ENCODE measurements around the gene CD53.

Gene CD53

GRCh38 chr1:110893908-110894490 is 21.1 kb downstream of the CD53 start:
- no peak for ATAC-seq (ENCODE audit: insufficient read depth, low read depth)
- Histone ChIP-seq H2AFZ (ENCODE audit: low read depth, low read length) (no peak overlapping the region), H3K4me2 (ENCODE audit: insufficient read depth, low read length) (no peak overlapping the region), H3K9ac (ENCODE audit: low read depth, low read length) (no peak overlapping the region), H3K4me1 (ENCODE audit: insufficient read depth, low read length) (peaks cover 25% of the 10 kb centered on the region), H3K4me3 (ENCODE audit: low read depth in 1 of 2, low read length in 2 of 2) (no peak overlapping the region), H3K27me3 (ENCODE audit: insufficient read depth, low read length, poor library complexity) (no peaks in the 10 kb centered on the region), H3K27ac (ENCODE audit: low read length) (no peak overlapping the region), H3K79me2 (ENCODE audit: insufficient read depth, low read length) (peaks cover 36% of the 10 kb centered on the region), H3K9me3 (ENCODE audit: insufficient read depth, low read length, severe bottlenecking) (no peaks in the 10 kb centered on the region), H3K36me3 (ENCODE audit: insufficient read depth, low read length) (peaks cover 74% of the 10 kb centered on the region), H4K20me1 (ENCODE audit: insufficient read depth, low read length) (no peaks in the 10 kb centered on the region; the same call in 1 of the 2 replicates)
- DNase-seq: no peak
- TF ChIP-seq CTCF (IDR thresholded peaks at IDR 0.05; ENCODE audit: borderline replicate concordance, extremely low read depth, low read length, poor library complexity, severe bottlenecking): no peak
- TF ChIP-seq EZH2 (IDR thresholded peaks at IDR 0.05; ENCODE audit: borderline replicate concordance, low read depth, low read length, severe bottlenecking): no peak

- peak; percentile 90 for ATAC-seq (ENCODE audit: insufficient read depth, low read depth)
- peaks cover 88% of the 10 kb centered on the region for H3K36me3 ChIP-seq (ENCODE audit: insufficient read depth, low read length)
- H3K4me2 ChIP-seq (ENCODE audit: insufficient read depth, low read length): no peak overlapping the region
- peaks cover 25% of the 10 kb centered on the region for H3K4me1 ChIP-seq (ENCODE audit: insufficient read depth, low read length)
- peak overlapping the region; percentile 42 for H3K27ac ChIP-seq (ENCODE audit: low read length)
- no peak overlapping the region for H2AFZ ChIP-seq (ENCODE audit: low read depth, low read length)
- no peak for TF ChIP-seq CTCF (IDR thresholded peaks at IDR 0.05; ENCODE audit: borderline replicate concordance, extremely low read depth, low read length, poor library complexity, severe bottlenecking)
- TF ChIP-seq EZH2 (IDR thresholded peaks at IDR 0.05; ENCODE audit: borderline replicate concordance, low read depth, low read length, severe bottlenecking): no peak
- peaks cover 20% of the 10 kb centered on the region; the same call in 1 of the 2 replicates for H3K79me2 ChIP-seq (ENCODE audit: insufficient read depth, low read length)
- no peaks in the 10 kb centered on the region for H4K20me1 ChIP-seq (ENCODE audit: insufficient read depth, low read length)
- no peaks in the 10 kb centered on the region for H3K27me3 ChIP-seq (ENCODE audit: insufficient read depth, low read length, poor library complexity)
- H3K4me3 ChIP-seq (ENCODE audit: low read depth in 1 of 2, low read length in 2 of 2): no peak overlapping the region
- H3K9me3 ChIP-seq (ENCODE audit: insufficient read depth, low read length, severe bottlenecking): no peaks in the 10 kb centered on the region
- H3K9ac ChIP-seq (ENCODE audit: low read depth, low read length): no peak overlapping the region
- peak; percentile 20 for DNase-seq
Measured at GRCh38 chr1:110896090-110896489, 23.1 kb downstream of the CD53 start.

- no peak overlapping the region for H3K27ac ChIP-seq (ENCODE audit: low read length)
- ATAC-seq (ENCODE audit: insufficient read depth, low read depth) (peak; percentile 25; the same call in 1 of the 3 replicates), DNase-seq (no peak)
- no peak overlapping the region for H3K4me2 ChIP-seq (ENCODE audit: insufficient read depth, low read length)
- H3K9me3 ChIP-seq (ENCODE audit: insufficient read depth, low read length, severe bottlenecking): no peaks in the 10 kb centered on the region
- H4K20me1 ChIP-seq (ENCODE audit: insufficient read depth, low read length): no peaks in the 10 kb centered on the region
- no peaks in the 10 kb centered on the region for H3K27me3 ChIP-seq (ENCODE audit: insufficient read depth, low read length, poor library complexity)
- H3K36me3 ChIP-seq (ENCODE audit: insufficient read depth, low read length): peaks cover 73% of the 10 kb centered on the region
- H2AFZ ChIP-seq (ENCODE audit: low read depth, low read length): no peak overlapping the region
- no peak overlapping the region for H3K4me3 ChIP-seq (ENCODE audit: low read depth in 1 of 2, low read length in 2 of 2)
- TF ChIP-seq EZH2 (IDR thresholded peaks at IDR 0.05; ENCODE audit: borderline replicate concordance, low read depth, low read length, severe bottlenecking): no peak
- peaks cover 9% of the 10 kb centered on the region; the same call in 1 of the 2 replicates for H3K79me2 ChIP-seq (ENCODE audit: insufficient read depth, low read length)
- no peak overlapping the region for H3K9ac ChIP-seq (ENCODE audit: low read depth, low read length)
- H3K4me1 ChIP-seq (ENCODE audit: insufficient read depth, low read length): peaks cover 25% of the 10 kb centered on the region
Measured at GRCh38 chr1:110897681-110898080, 24.7 kb downstream of the CD53 start.

- peaks cover 64% of the 10 kb centered on the region for H3K36me3 ChIP-seq (ENCODE audit: insufficient read depth, low read length)
- 0 out of 2 replicates have a peak, but pooled peaks cover 3% of the 10 kb centered on the region for H3K79me2 ChIP-seq (ENCODE audit: insufficient read depth, low read length)
- no peak overlapping the region for H3K9ac ChIP-seq (ENCODE audit: low read depth, low read length)
- H3K4me2 ChIP-seq (ENCODE audit: insufficient read depth, low read length): no peak overlapping the region
- no peaks in the 10 kb centered on the region for H3K27me3 ChIP-seq (ENCODE audit: insufficient read depth, low read length, poor library complexity)
- ATAC-seq (ENCODE audit: insufficient read depth, low read depth): 0 out of 3 replicates have a peak, but pooled peaks have one; percentile 15
- DNase-seq: no peak
- H4K20me1 ChIP-seq (ENCODE audit: insufficient read depth, low read length): no peaks in the 10 kb centered on the region
- TF ChIP-seq CTCF (IDR thresholded peaks at IDR 0.05; ENCODE audit: borderline replicate concordance, extremely low read depth, low read length, poor library complexity, severe bottlenecking): no peak
- TF ChIP-seq EZH2 (IDR thresholded peaks at IDR 0.05; ENCODE audit: borderline replicate concordance, low read depth, low read length, severe bottlenecking): no peak
- H3K4me3 ChIP-seq (ENCODE audit: low read depth in 1 of 2, low read length in 2 of 2): no peak overlapping the region
- peaks cover 22% of the 10 kb centered on the region for H3K4me1 ChIP-seq (ENCODE audit: insufficient read depth, low read length)
- H3K27ac ChIP-seq (ENCODE audit: low read length): no peak overlapping the region
- no peaks in the 10 kb centered on the region for H3K9me3 ChIP-seq (ENCODE audit: insufficient read depth, low read length, severe bottlenecking)
- H2AFZ ChIP-seq (ENCODE audit: low read depth, low read length): no peak overlapping the region
Measured at GRCh38 chr1:110898734-110899457, 25.9 kb downstream of the CD53 start.
